Measurements from ENCODE around the gene CDCA8.

GRCh38 chr1:37650721-37651120 lies 41.6 kb upstream of the CDCA8 start:
- TF ChIP-seq CTCF (conservative IDR thresholded peaks at IDR 0.05; ENCODE audit: low read depth, low read length) (no peak), POLR2A (IDR thresholded peaks at IDR 0.05; ENCODE audit: low read depth, low read length) (no peak), USF2 (IDR thresholded peaks at IDR 0.05; ENCODE audit: low read depth, low read length) (no peak), RFX5 (IDR thresholded peaks at IDR 0.05; ENCODE audit: low read depth, low read length) (no peak), CEBPB (IDR thresholded peaks at IDR 0.05; ENCODE audit: low read depth, low read length) (no peak), MAFK (IDR thresholded peaks at IDR 0.05; ENCODE audit: low read depth, low read length) (no peak), ELK1 (IDR thresholded peaks at IDR 0.05; ENCODE audit: borderline replicate concordance, low read depth, low read length) (no peak), RAD21 (IDR thresholded peaks at IDR 0.05; ENCODE audit: low read length) (no peak)

Measured in IMR-90 (cell line).